ENCODE results near the gene NR3C1.
A peak's percentile ranks its signal among the peaks of the same experiment; 100 is the strongest.

Gene NR3C1

DNA sequence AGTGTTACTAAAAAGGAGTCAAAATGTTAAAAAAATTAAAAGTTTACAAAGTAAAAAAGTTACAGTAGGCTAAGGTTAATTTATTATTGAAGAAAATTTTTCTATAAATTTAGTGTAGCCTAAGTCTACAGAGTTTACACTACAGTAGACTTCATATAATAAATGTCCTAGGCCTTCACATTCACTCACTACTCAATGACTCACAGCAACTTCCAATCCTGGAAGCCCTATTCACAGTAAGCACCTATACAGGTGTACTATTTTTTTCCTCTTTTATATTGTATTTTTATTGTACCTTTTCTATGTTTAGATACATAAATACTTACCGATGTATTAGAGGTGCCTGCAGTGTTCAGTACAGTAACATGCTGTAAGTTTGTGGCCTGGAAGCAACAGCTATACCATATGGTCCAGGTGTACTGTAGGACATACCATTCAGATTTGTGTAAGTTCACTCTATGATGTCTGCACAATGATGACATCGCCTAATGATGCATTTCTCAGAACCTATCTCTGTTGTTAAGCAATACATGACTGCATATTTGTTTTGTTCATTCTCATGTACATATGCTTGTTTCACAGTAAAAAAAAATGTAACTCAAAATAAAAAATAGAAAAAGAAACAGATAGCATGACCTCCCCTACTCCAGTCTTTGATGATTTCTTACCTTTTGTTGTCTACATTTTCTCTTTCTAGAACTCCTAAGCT, 64.7 kb downstream of the NR3C1 start:
- H2BK120ac ChIP-seq (ENCODE audit: low read depth, low read length): no peak overlapping the region
- DNase-seq: peak; percentile 43
- no peak overlapping the region for H3K9ac ChIP-seq (ENCODE audit: low read length)
- no peak overlapping the region for H3K14ac ChIP-seq (ENCODE audit: low read length in 2 of 2)
- H3K36me3 ChIP-seq (ENCODE audit: control insufficient read depth in 1 of 2, insufficient read depth in 2 of 2, low read depth in 1 of 2, low read length in 2 of 2): peaks cover 0 to 19% of the 10 kb centered on the region in 2 experiments
- H3K18ac ChIP-seq (ENCODE audit: low read depth in 1 of 2, low read length in 2 of 2): no peak overlapping the region
- H3K9me3 ChIP-seq (ENCODE audit: control insufficient read depth, low read length): no peaks in the 10 kb centered on the region
- no peak overlapping the region for H2AK5ac ChIP-seq (ENCODE audit: low read length, severe bottlenecking)
- H2BK5ac ChIP-seq (ENCODE audit: low read depth, low read length, poor library complexity, severe bottlenecking): no peak overlapping the region
- peaks cover 13% of the 10 kb centered on the region for H3K79me1 ChIP-seq (replicated peaks; ENCODE audit: low read length, poor library complexity, severe bottlenecking)
- no peak overlapping the region for H3K27ac ChIP-seq (ENCODE audit: low read length, poor library complexity, severe bottlenecking)
- no peak overlapping the region for H2BK12ac ChIP-seq (ENCODE audit: low read length in 2 of 2)
- H3K27me3 ChIP-seq (ENCODE audit: control insufficient read depth in 1 of 2, insufficient read depth in 1 of 2, low read length in 2 of 2): no peaks in the 10 kb centered on the region
- no peak overlapping the region for H2AFZ ChIP-seq (ENCODE audit: low read depth, low read length)
- H4K91ac ChIP-seq (ENCODE audit: low read length): no peak overlapping the region
- no peak overlapping the region for H4K8ac ChIP-seq (ENCODE audit: low read length)
- no peak overlapping the region for H3K4me2 ChIP-seq (ENCODE audit: low read length, poor library complexity, severe bottlenecking)
- H3K4me3 ChIP-seq (ENCODE audit: insufficient read depth in 1 of 2, low read depth in 1 of 2, low read length in 2 of 2): no peak overlapping the region
- no peak overlapping the region for H2BK15ac ChIP-seq (ENCODE audit: low read depth, poor library complexity, severe bottlenecking)
- H3K23ac ChIP-seq (ENCODE audit: low read length in 2 of 2): no peak overlapping the region
- H3K4me1 ChIP-seq (ENCODE audit: control insufficient read depth, insufficient read depth, low read depth, low read length): no peaks in the 10 kb centered on the region
- WGBS: 100% methylated on average over 1 of the region's 2 CpGs
- H3K4ac ChIP-seq (ENCODE audit: low read depth in 1 of 2, low read length in 2 of 2): no peak overlapping the region

DNA sequence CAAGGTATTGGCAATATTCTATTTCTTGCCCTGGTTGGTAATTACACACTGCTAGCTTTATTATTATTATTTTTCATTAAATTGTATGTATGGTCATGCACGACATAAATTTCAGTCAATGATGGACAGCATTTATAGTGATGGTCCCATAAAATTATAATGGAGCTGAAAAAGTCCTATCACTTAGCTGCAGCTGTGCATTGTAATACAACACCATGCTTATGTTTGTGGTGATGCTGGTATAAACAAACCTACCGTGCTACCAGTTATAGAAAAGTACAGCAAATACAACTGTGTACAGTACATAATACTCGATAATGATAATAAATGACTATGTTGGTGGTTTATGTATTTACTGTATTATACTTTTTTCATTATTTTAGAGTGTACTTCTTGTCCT, 65.5 kb downstream of the NR3C1 start:
- no peak overlapping the region for H3K14ac ChIP-seq (ENCODE audit: low read length in 2 of 2)
- no peak overlapping the region for H2BK12ac ChIP-seq (ENCODE audit: low read length in 2 of 2)
- peaks cover 11% of the 10 kb centered on the region for H3K79me1 ChIP-seq (replicated peaks; ENCODE audit: low read length, poor library complexity, severe bottlenecking)
- no peak overlapping the region for H3K4me3 ChIP-seq (ENCODE audit: insufficient read depth in 1 of 2, low read depth in 1 of 2, low read length in 2 of 2)
- H2BK15ac ChIP-seq (ENCODE audit: low read depth, poor library complexity, severe bottlenecking): no peak overlapping the region
- no peaks in the 10 kb centered on the region for H3K9me3 ChIP-seq (ENCODE audit: control insufficient read depth, low read length)
- no peak overlapping the region for H3K18ac ChIP-seq (ENCODE audit: low read depth in 1 of 2, low read length in 2 of 2)
- no peak overlapping the region for H2BK5ac ChIP-seq (ENCODE audit: low read depth, low read length, poor library complexity, severe bottlenecking)
- no peak overlapping the region for H3K27ac ChIP-seq (ENCODE audit: low read length, poor library complexity, severe bottlenecking)
- H4K8ac ChIP-seq (ENCODE audit: low read length): no peak overlapping the region
- H2AFZ ChIP-seq (ENCODE audit: low read depth, low read length): no peak overlapping the region
- no peak overlapping the region for H4K91ac ChIP-seq (ENCODE audit: low read length)
- no peak overlapping the region for H3K9ac ChIP-seq (ENCODE audit: low read length)
- no peak overlapping the region for H2BK120ac ChIP-seq (ENCODE audit: low read depth, low read length)
- H3K36me3 ChIP-seq (ENCODE audit: control insufficient read depth in 1 of 2, insufficient read depth in 2 of 2, low read depth in 1 of 2, low read length in 2 of 2): peaks cover 0 to 19% of the 10 kb centered on the region in 2 experiments
- WGBS: 100% methylated on average over 1 of the region's 3 CpGs
- H3K4ac ChIP-seq (ENCODE audit: low read depth in 1 of 2, low read length in 2 of 2): no peak overlapping the region
- H3K23ac ChIP-seq (ENCODE audit: low read length in 2 of 2): no peak overlapping the region
- peak; percentile 62 for DNase-seq
- no peaks in the 10 kb centered on the region for H3K4me1 ChIP-seq (ENCODE audit: control insufficient read depth, insufficient read depth, low read depth, low read length)
- H3K27me3 ChIP-seq (ENCODE audit: control insufficient read depth in 1 of 2, insufficient read depth in 1 of 2, low read length in 2 of 2): no peaks in the 10 kb centered on the region
- no peak overlapping the region for H3K4me2 ChIP-seq (ENCODE audit: low read length, poor library complexity, severe bottlenecking)
- no peak overlapping the region for H2AK5ac ChIP-seq (ENCODE audit: low read length, severe bottlenecking)

DNA sequence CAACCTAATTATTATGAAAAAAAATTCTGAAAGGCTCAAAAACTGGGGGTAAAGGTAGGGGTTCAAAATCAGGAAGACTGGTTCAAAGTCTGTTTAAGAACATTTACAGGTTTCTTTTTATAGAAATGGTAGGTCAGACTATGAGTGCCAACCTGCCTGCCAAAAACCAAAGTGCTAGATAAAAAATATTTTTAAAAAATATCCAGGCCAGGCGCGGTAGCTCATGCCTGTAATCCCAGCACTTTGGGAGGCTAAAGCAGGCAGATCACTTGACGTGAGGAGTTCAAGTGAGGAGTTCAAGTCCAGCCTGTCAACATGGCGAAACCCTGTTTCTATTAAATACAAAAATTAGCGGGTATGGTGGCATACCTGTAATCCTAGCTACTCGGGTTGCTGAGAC, 67.0 kb downstream of the NR3C1 start:
- Histone ChIP-seq H3K9ac (ENCODE audit: low read length) (no peak overlapping the region), H2AFZ (ENCODE audit: low read depth, low read length) (no peak overlapping the region), H2BK12ac (ENCODE audit: low read length in 2 of 2) (no peak overlapping the region), H3K36me3 (ENCODE audit: control insufficient read depth in 1 of 2, insufficient read depth in 2 of 2, low read depth in 1 of 2, low read length in 2 of 2) (peaks cover 0 to 19% of the 10 kb centered on the region in 2 experiments), H4K8ac (ENCODE audit: low read length) (no peak overlapping the region), H3K14ac (ENCODE audit: low read length in 2 of 2) (no peak overlapping the region), H2AK5ac (ENCODE audit: low read length, severe bottlenecking) (no peak overlapping the region), H3K18ac (ENCODE audit: low read depth in 1 of 2, low read length in 2 of 2) (no peak overlapping the region), H3K9me3 (ENCODE audit: control insufficient read depth, low read length) (no peaks in the 10 kb centered on the region), H3K23ac (ENCODE audit: low read length in 2 of 2) (no peak overlapping the region), H2BK5ac (ENCODE audit: low read depth, low read length, poor library complexity, severe bottlenecking) (no peak overlapping the region), H2BK120ac (ENCODE audit: low read depth, low read length) (no peak overlapping the region), H3K27ac (ENCODE audit: low read length, poor library complexity, severe bottlenecking) (no peak overlapping the region), H3K27me3 (ENCODE audit: control insufficient read depth in 1 of 2, insufficient read depth in 1 of 2, low read length in 2 of 2) (no peaks in the 10 kb centered on the region), H3K4me3 (ENCODE audit: insufficient read depth in 1 of 2, low read depth in 1 of 2, low read length in 2 of 2) (no peak overlapping the region), H4K91ac (ENCODE audit: low read length) (no peak overlapping the region), H3K79me1 (replicated peaks; ENCODE audit: low read length, poor library complexity, severe bottlenecking) (peaks cover 9% of the 10 kb centered on the region), H3K4me1 (ENCODE audit: control insufficient read depth, insufficient read depth, low read depth, low read length) (no peaks in the 10 kb centered on the region), H3K4me2 (ENCODE audit: low read length, poor library complexity, severe bottlenecking) (no peak overlapping the region), H2BK15ac (ENCODE audit: low read depth, poor library complexity, severe bottlenecking) (no peak overlapping the region), H3K4ac (ENCODE audit: low read depth in 1 of 2, low read length in 2 of 2) (no peak overlapping the region)
- no peak for DNase-seq
- 90% methylated on average over 6 of the region's 6 CpGs for WGBS

DNA sequence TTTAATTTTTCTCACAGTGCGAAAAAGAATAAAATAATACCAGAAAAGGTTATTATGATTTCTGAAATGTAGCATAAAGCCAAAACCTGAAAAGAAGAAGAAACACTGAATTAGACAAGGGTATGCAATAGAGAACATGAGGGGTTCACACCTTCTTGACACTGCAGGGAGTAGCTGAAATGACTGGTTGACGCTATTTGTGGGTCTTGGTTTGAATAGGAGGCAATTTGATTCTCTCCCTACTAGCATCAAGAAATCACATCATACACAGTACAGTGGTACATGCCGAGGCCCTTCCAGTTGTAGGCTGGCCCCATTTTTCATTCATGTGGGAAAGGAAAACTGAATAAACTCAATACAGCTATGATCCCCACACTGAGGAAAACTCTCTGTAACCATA, 68.6 kb downstream of the NR3C1 start:
- H4K8ac ChIP-seq (ENCODE audit: low read length): no peak overlapping the region
- no peak overlapping the region for H2AFZ ChIP-seq (ENCODE audit: low read depth, low read length)
- H3K79me1 ChIP-seq (replicated peaks; ENCODE audit: low read length, poor library complexity, severe bottlenecking): peaks cover 7% of the 10 kb centered on the region
- no peak overlapping the region for H2BK12ac ChIP-seq (ENCODE audit: low read length in 2 of 2)
- H2BK15ac ChIP-seq (ENCODE audit: low read depth, poor library complexity, severe bottlenecking): no peak overlapping the region
- H4K91ac ChIP-seq (ENCODE audit: low read length): no peak overlapping the region
- H3K4ac ChIP-seq (ENCODE audit: low read depth in 1 of 2, low read length in 2 of 2): no peak overlapping the region
- H3K18ac ChIP-seq (ENCODE audit: low read depth in 1 of 2, low read length in 2 of 2): no peak overlapping the region
- H3K36me3 ChIP-seq (ENCODE audit: control insufficient read depth in 1 of 2, insufficient read depth in 2 of 2, low read depth in 1 of 2, low read length in 2 of 2): peaks cover 0 to 19% of the 10 kb centered on the region in 2 experiments
- no peak overlapping the region for H3K23ac ChIP-seq (ENCODE audit: low read length in 2 of 2)
- H2AK5ac ChIP-seq (ENCODE audit: low read length, severe bottlenecking): no peak overlapping the region
- no peak overlapping the region for H2BK5ac ChIP-seq (ENCODE audit: low read depth, low read length, poor library complexity, severe bottlenecking)
- no peaks in the 10 kb centered on the region for H3K27me3 ChIP-seq (ENCODE audit: control insufficient read depth in 1 of 2, insufficient read depth in 1 of 2, low read length in 2 of 2)
- no peak overlapping the region for H2BK120ac ChIP-seq (ENCODE audit: low read depth, low read length)
- no peak overlapping the region for H3K4me2 ChIP-seq (ENCODE audit: low read length, poor library complexity, severe bottlenecking)
- H3K4me3 ChIP-seq (ENCODE audit: insufficient read depth in 1 of 2, low read depth in 1 of 2, low read length in 2 of 2): no peak overlapping the region
- no peaks in the 10 kb centered on the region for H3K9me3 ChIP-seq (ENCODE audit: control insufficient read depth, low read length)
- H3K4me1 ChIP-seq (ENCODE audit: control insufficient read depth, insufficient read depth, low read depth, low read length): no peaks in the 10 kb centered on the region
- 90% methylated on average over 2 of the region's 3 CpGs for WGBS
- no peak overlapping the region for H3K9ac ChIP-seq (ENCODE audit: low read length)
- H3K14ac ChIP-seq (ENCODE audit: low read length in 2 of 2): no peak overlapping the region
- H3K27ac ChIP-seq (ENCODE audit: low read length, poor library complexity, severe bottlenecking): no peak overlapping the region
- no peak for DNase-seq

Measured in mesenchymal stem cell (in vitro differentiated cells and primary cell).